Fibroblast of the aortic adventitia (primary cell): ENCODE results near the gene ADAM12. TPM values are rescaled to one million over a fixed set of nuclear protein-coding genes. Genes with fewer than 3 reads are reported as not detected.
A peak's percentile ranks its signal among the peaks of the same experiment; 100 is the strongest.
"Not testable (repeated sequence)": the region's sequence is repeated elsewhere in the genome, so short reads cannot be mapped to it uniquely, and the experiment has no call there.

Experiments used
- DNase-seq: peaks from one replicate; pipeline ENCODE4 v3.0.0-alpha.2; 2010; ENCODE audit warnings: low read depth
- H3K4me3 ChIP-seq: 2 replicates; pipeline ENCODE4 v1.5.1; 2011; ENCODE audit warnings: low read depth, mild to moderate bottlenecking, control low read depth, low read length, moderate library complexity
- CTCF ChIP-seq: IDR thresholded peaks from 2 replicates; pipeline ENCODE4 v1.5.1; 2011; ENCODE audit warnings: mild to moderate bottlenecking, low read length, control low read depth, inconsistent platforms; ENCODE audit not compliant: insufficient read depth
- total RNA-seq: library from RNA; depleted of rRNA; stranded (reverse); fragments of >200 nt; gene quantifications from 2 replicates; pipeline ENCODE4 v1.2.3, GENCODE V29; 2012; ENCODE audit warnings: low replicate concordance

ADAM12 gene
- total RNA-seq, 1 donor: 82.7 TPM

- no peak overlapping the region for H3K4me3 ChIP-seq
- peak; percentile 43 for DNase-seq
- TF ChIP-seq CTCF: no peak
Observed at GRCh38 chr10:126391192-126391885, 3.1 kb upstream of the ADAM12 start.

- TF ChIP-seq CTCF: no peak
- DNase-seq: no peak
- no peak overlapping the region for H3K4me3 ChIP-seq
Observed at GRCh38 chr10:126390324-126390723, 2.0 kb upstream of the ADAM12 start.

GRCh38 chr10:126387041-126387921 lies 996 bp downstream of the ADAM12 start:
- peak; percentile 89 for TF ChIP-seq CTCF
- DNase-seq: peak; percentile 81
- peak overlapping the region; percentile 90 for H3K4me3 ChIP-seq

- peak; percentile 91 for DNase-seq
- no peak overlapping the region for H3K4me3 ChIP-seq
- no peak for TF ChIP-seq CTCF
Observed at GRCh38 chr10:126384269-126384873, 3.9 kb downstream of the ADAM12 start.

- peak; percentile 24 for DNase-seq
- no peak overlapping the region for H3K4me3 ChIP-seq
- no peak for TF ChIP-seq CTCF
Observed at GRCh38 chr10:126380352-126381076, 7.8 kb downstream of the ADAM12 start.

- H3K4me3 ChIP-seq, DNase-seq: not testable (repeated sequence)
Observed at GRCh38 chr10:126379166-126379565, 9.1 kb downstream of the ADAM12 start.

- peak; percentile 62 for DNase-seq
- TF ChIP-seq CTCF: no peak
- no peak overlapping the region for H3K4me3 ChIP-seq
Observed at GRCh38 chr10:126376956-126377355, 11.3 kb downstream of the ADAM12 start.
